ENCODE measurements around the gene ESYT3.
"Not testable (repeated sequence)": the region's sequence is repeated elsewhere in the genome, so short reads cannot be mapped to it uniquely, and the experiment has no call there.

ESYT3 gene

GRCh38 chr3:138461246-138461645 lies 26.8 kb downstream of the ESYT3 start:
- DNase-seq (ENCODE audit: low read depth): no peak

GRCh38 chr3:138461896-138462295 lies 27.5 kb downstream of the ESYT3 start:
- no peak for DNase-seq (ENCODE audit: low read depth)

DNA sequence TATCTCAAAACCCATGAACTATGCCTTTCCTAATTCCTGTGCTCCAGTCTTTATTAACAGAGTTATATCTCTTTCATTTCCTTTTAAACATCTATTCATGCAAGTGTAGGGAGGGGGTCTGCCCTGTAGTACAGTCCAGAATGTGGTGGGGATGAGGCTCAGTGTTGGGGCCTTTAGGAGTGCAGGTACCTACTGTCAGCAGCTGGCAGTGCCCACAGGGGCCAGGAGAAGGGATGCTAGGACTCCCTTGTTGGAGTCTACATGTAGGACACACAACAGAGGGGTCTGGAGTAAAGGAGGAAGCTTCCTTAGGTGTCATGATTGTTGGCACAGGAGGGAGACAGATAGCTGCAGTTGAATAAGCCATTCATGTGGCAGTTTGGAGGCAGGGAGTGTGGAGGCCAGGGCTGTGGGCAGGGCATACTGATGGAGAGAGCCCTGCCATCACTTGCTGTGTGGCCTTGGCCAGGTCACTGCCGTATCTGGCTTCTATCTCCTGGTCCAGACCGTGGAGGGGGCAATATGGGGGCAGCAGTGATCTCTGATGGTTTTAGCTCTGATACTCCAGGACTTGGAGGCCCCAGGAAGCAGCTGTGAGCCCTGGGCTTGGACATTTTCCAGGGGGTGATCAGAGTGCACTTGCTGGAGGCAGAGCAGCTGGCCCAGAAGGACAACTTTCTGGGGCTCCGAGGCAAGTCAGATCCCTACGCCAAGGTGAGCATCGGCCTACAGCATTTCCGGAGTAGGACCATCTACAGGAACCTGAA lies 29.5 kb downstream of the ESYT3 start:
- DNase-seq (ENCODE audit: low read depth): no peak

- no peak for DNase-seq (ENCODE audit: low read depth)
Measured at GRCh38 chr3:138464491-138464860, 30.1 kb downstream of the ESYT3 start.

GRCh38 chr3:138465451-138465850 lies 31.0 kb downstream of the ESYT3 start:
- no peak for DNase-seq (ENCODE audit: low read depth)

GRCh38 chr3:138465925-138466324 lies 31.5 kb downstream of the ESYT3 start:
- DNase-seq (ENCODE audit: low read depth): no peak

GRCh38 chr3:138467931-138468330 lies 33.5 kb downstream of the ESYT3 start:
- no peak for DNase-seq (ENCODE audit: low read depth)

DNA sequence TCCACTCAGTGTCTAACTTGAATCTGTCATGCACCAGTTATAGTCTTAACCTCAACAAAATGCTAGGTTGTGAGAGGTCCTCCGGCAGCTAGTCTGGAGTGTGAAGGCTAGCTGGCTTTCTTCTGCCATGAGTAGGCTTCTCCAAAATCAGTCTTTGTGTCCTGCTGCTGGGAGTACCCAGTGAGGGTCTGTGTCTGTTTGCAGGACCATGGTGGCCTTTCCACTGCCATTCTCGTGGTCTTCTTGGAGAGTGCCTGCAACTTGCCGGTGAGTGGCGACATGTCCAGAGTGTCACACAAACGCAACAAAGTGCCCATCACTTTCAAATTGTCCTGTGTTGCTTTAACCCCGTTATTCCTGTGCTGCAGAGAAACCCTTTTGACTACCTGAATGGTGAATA lies 34.0 kb downstream of the ESYT3 start:
- no peak for DNase-seq (ENCODE audit: low read depth)

GRCh38 chr3:138468886-138469285 lies 34.5 kb downstream of the ESYT3 start:
- no peak for DNase-seq (ENCODE audit: low read depth)

- no peak for DNase-seq (ENCODE audit: low read depth)
Measured at GRCh38 chr3:138469874-138470273, 35.5 kb downstream of the ESYT3 start.

GRCh38 chr3:138470687-138471086 lies 36.3 kb downstream of the ESYT3 start:
- no peak for DNase-seq (ENCODE audit: low read depth)

DNA sequence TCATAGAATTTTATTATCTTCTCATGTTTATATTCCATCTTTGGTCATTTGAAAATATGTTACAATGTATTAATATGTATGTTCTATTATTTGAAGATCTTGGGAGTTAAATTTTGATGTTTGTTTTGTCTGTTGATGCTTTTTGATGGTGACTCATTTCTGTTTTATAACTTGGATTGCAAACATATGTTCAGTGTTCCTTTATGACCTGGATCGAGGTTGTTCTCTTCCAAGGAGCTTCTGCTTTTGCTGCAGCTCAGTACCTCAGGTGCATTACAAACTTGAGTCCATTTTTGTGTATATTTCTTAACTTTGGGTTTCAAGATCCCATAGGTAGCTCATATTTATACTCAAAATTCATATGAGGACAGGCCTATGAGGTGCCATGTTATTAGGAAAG lies 37.1 kb downstream of the ESYT3 start:
- no peak for DNase-seq (ENCODE audit: low read depth)

DNA sequence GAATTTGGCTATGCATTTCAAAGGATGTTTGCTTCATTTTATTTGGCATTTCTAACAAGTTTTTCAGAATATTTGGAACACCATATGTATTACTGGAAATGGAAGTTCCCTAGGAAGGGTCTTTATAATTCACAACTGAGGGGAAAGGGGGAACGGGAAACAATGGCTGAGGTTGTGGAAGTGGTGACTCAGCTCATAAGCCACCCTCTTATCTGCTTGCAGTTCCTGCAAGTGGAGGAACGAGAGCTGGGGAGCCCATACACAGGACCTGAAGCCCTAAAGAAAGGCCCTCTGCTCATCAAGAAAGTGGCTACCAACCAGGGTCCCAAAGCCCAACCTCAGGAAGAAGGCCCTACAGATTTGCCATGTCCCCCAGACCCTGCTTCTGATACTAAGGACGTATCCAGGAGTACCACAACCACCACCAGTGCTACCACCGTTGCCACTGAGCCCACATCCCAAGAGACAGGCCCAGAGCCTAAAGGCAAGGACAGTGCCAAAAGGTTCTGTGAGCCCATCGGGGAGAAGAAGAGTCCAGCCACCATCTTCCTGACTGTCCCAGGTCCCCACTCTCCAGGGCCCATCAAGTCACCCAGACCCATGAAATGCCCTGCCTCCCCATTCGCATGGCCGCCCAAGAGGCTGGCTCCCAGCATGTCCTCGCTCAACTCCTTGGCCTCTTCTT lies 37.9 kb downstream of the ESYT3 start:
- DNase-seq (ENCODE audit: low read depth): no peak

- no peak for DNase-seq (ENCODE audit: low read depth)
Measured at GRCh38 chr3:138473391-138473790, 39.0 kb downstream of the ESYT3 start.

- DNase-seq (ENCODE audit: low read depth): no peak
Measured at GRCh38 chr3:138474163-138474562, 39.7 kb downstream of the ESYT3 start.

- DNase-seq (ENCODE audit: low read depth): no peak
Measured at GRCh38 chr3:138476526-138476925, 42.1 kb downstream of the ESYT3 start.

DNA sequence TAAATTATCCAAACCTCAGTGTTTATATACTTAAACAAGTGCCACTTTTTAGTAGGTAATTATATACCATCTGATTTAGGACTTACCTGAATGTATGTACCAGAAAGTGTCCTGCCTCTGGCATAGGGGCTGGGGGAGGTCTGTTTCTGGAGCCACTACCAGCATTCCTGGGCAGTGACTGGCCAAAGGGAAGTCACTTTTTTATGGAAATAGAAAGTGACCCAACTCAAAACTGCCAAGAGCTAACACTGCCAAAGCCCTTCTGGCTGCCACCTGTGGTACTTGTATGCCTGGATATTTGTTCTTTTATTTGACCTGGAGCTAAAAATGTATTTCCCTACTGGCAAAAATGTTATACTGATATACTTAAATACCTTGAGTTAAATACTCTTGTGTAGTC lies 42.7 kb downstream of the ESYT3 start:
- DNase-seq (ENCODE audit: low read depth): no peak

DNA sequence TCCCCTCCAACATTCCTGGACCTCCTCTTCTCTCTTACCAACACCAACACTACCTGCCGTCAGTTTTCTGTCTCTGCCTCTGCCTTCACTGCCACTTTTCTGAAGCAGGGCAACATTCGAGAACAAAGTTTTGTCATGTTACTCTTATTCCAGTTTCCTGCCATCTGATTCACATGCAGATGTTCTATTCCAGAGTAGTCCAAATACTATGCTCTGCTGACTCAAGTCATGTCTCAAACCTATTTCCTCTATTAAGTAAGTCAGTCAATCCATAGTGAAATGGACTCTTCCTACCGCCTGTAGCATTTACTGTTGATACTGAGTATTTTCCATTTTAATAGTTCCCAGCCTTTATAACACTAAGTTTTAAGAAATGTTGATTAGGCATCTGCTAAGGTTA lies 43.4 kb downstream of the ESYT3 start:
- no peak for DNase-seq (ENCODE audit: low read depth)

GRCh38 chr3:138479438-138479863 lies 45.0 kb downstream of the ESYT3 start:
- DNase-seq (ENCODE audit: low read depth): peak; percentile 14

DNA sequence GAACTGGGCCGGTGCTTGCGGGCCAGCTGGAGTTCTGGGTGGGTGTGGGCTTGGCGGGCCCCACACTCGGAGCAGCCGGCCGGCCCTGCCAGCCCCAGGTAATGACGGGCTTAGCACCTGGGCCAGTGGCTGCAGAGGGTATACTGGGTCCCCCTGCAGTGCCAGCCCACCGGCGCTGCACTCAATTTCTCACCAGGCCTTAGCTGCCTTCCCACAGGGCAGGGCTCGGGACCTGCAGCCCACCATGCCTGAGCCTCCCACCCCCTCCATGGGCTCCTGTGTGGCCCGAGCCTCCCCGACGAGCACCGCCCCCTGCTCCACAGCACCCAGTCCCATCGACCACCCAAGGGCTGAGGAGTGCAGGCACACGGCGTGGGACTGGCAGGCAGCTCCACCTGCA lies 50.3 kb downstream of the ESYT3 start:
- DNase-seq (ENCODE audit: low read depth): not testable (repeated sequence)

DNA sequence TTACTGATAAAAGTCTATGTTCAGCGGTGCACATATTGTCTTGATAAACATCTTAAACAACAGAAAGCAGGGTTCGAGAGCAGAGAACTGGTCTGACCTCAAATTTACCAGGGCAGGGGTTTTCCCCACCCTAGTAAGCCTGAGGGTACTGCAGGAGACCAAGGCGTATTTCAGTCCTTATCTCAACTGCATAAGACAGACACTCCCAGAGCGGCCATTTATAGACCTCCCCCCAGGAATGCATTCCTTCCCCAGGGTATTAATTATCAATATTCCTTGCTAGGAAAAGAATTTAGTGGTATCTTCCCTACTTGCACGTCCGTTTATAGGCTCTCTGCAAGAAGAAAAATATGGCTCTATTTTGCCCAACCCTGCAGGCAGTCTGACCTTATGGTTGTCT lies 52.2 kb downstream of the ESYT3 start:
- not testable (repeated sequence) for DNase-seq (ENCODE audit: low read depth)

GRCh38 chr3:138491971-138492370 lies 57.6 kb downstream of the ESYT3 start:
- DNase-seq (ENCODE audit: low read depth): no peak

DNA sequence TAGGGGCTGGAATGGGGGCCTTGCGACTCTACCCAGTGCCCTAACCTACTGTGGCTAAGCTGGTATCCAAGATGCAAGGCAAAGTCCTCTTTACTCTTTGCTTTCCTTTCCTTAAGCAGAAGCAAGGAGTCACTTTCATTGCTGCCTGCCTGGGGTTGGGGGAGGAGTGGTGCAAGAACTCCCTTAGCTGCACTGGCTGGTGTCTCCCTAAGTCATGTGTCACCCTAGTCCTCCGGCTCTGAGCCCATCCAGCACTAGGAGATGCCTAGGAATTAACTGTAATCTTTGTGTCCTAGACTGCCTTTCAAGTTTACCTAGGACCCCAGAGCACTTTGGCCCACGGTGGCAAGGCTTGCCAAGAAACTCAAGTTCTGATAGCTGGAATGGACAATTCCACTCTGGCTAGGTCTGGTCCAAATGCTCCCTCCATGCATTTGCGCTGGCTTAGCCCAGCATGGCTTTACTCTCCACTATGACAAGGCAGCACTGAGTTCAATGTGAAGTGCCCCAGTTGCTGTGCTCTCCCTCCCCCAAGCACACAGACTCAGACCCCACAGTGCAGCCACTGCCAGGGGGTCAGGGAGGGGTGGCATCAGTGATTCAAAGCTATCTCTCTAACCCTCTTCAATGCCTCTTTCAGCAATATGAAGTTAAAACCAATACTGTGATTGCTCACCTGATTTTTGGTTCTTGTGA lies 58.7 kb downstream of the ESYT3 start:
- no peak for DNase-seq (ENCODE audit: low read depth)

Measured in activated T-cell treated with anti-CD3 and anti-CD28 coated beads for 48 hours (primary cell).